ENCODE results near the gene RBM47.

RBM47 gene

DNA sequence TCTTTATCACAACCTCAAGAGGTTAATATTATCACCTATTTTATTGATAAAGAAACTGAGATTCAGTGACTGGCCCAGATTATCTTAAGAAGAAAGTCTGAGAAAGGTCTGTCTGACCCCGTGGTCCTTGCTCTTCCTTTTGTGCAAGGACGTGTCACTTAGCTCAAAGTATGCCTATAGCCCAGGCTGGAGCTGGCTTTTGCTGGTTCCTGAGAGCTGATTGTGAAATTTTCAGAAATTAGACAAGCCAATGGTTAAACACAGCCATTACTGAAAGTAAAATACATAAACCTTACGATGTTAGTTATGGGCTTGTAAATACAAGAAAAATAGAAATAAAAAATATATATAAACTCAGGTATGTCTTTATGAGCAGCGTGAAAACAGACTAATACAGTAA is 224.5 kb downstream of the RBM47 start:
- no peak for DNase-seq (ENCODE audit: extremely low spot score)
- ChIA-PET POLR2A (no interaction called here), CTCF (interaction anchor here (0.6 kb wide), 1 partner anchor 8 kb away, joined by 3 read pairs; no protein-coding TSS in a partner anchor)
- TF ChIP-seq ARNT (IDR thresholded peaks at IDR 0.05) (no peak), CTBP1 (IDR thresholded peaks at IDR 0.05; ENCODE audit: borderline replicate concordance) (no peak), SUZ12 (IDR thresholded peaks at IDR 0.05) (no peak), TARDBP (IDR thresholded peaks at IDR 0.05) (no peak), HDGF (IDR thresholded peaks at IDR 0.05; ENCODE audit: borderline replicate concordance) (no peak), L3MBTL2 (conservative IDR thresholded peaks at IDR 0.05) (no peak), SP1 (IDR thresholded peaks at IDR 0.05) (no peak), NFRKB (IDR thresholded peaks at IDR 0.05) (no peak), ZNF384 (IDR thresholded peaks at IDR 0.05) (no peak), FOXK2 (IDR thresholded peaks at IDR 0.05) (no peak), FOXM1 (IDR thresholded peaks at IDR 0.05; ENCODE audit: borderline replicate concordance) (no peak)
- TF ChIP-seq, protein P1, sequence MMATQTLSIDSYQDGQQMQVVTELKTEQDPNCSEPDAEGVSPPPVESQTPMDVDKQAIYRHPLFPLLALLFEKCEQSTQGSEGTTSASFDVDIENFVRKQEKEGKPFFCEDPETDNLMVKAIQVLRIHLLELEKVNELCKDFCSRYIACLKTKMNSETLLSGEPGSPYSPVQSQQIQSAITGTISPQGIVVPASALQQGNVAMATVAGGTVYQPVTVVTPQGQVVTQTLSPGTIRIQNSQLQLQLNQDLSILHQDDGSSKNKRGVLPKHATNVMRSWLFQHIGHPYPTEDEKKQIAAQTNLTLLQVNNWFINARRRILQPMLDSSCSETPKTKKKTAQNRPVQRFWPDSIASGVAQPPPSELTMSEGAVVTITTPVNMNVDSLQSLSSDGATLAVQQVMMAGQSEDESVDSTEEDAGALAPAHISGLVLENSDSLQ (IDR thresholded peaks at IDR 0.05), result no peak

DNA sequence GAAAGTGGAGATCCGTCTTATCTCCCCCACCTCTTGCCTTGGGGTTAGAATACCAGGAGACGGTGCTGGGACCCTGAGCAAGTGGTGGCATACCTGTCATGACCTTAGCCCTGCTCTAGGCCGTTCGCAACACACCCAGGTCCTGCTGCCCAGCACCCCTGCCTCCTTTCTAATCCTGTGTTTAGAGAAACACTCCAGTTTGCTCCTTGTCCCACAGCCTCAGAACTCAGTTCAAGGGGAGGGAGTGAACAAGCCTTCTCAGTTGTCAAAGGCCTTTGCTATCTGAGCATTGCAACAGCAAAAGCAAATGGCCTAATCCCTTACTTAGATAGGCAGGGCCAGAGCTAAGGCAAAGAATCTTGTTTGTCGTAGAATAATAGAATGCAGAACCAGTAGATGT is 226.6 kb downstream of the RBM47 start:
- DNase-seq (ENCODE audit: extremely low spot score), result no peak
- CTCF ChIA-PET, result no interaction called here
- POLR2A ChIA-PET, result no interaction called here
- no peak for TF ChIP-seq BHLHE40 (IDR thresholded peaks at IDR 0.05; ENCODE audit: borderline replicate concordance)
- no peak for TF ChIP-seq ELF4 (IDR thresholded peaks at IDR 0.05)
- no peak for TF ChIP-seq FOXK2 (IDR thresholded peaks at IDR 0.05)
- TF ChIP-seq ZNF384 (IDR thresholded peaks at IDR 0.05), result no peak
- no peak for TF ChIP-seq FOXA1 (IDR thresholded peaks at IDR 0.05)
- no peak for TF ChIP-seq ARNT (IDR thresholded peaks at IDR 0.05)
- no peak for TF ChIP-seq CTBP1 (IDR thresholded peaks at IDR 0.05; ENCODE audit: borderline replicate concordance)
- TF ChIP-seq, protein P1 (IDR thresholded peaks at IDR 0.05), result no peak
- TF ChIP-seq LEF1 (IDR thresholded peaks at IDR 0.05; ENCODE audit: borderline replicate concordance), result no peak
- no peak for TF ChIP-seq SP1 (IDR thresholded peaks at IDR 0.05)
- no peak for TF ChIP-seq NFRKB (IDR thresholded peaks at IDR 0.05)
- no peak for TF ChIP-seq L3MBTL2 (conservative IDR thresholded peaks at IDR 0.05)
- TF ChIP-seq FOXM1 (IDR thresholded peaks at IDR 0.05; ENCODE audit: borderline replicate concordance), result no peak
- no peak for TF ChIP-seq SUZ12 (IDR thresholded peaks at IDR 0.05)

DNA sequence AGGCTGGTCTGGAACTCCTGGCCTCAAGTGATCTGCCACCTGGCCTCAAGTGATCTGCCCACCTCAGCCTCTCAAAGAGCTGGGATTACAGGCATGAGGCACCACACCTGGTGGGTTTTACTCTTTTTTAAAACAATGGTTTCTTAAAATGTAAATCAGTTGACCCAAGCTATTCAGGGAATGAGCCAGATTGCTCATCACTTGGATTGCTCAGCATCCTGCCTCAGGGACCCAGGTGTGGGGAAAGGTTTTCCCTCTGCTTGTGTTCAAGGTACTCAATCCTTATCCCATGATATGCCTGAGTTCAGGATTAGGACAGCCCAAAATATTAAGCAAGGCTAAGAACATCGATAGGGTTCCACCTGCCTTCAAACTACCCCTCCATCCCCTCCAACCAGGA is 227.1 kb downstream of the RBM47 start:
- no peak for TF ChIP-seq SP1 (IDR thresholded peaks at IDR 0.05)
- TF ChIP-seq SUZ12 (IDR thresholded peaks at IDR 0.05), result no peak
- no peak for TF ChIP-seq L3MBTL2 (conservative IDR thresholded peaks at IDR 0.05)
- no peak for TF ChIP-seq FOXA1 (IDR thresholded peaks at IDR 0.05)
- TF ChIP-seq, protein P1 (IDR thresholded peaks at IDR 0.05), result no peak
- no peak for TF ChIP-seq LEF1 (IDR thresholded peaks at IDR 0.05; ENCODE audit: borderline replicate concordance)
- no peak for TF ChIP-seq ARNT (IDR thresholded peaks at IDR 0.05)
- TF ChIP-seq CTBP1 (IDR thresholded peaks at IDR 0.05; ENCODE audit: borderline replicate concordance), result no peak
- ChIA-PET CTCF (no interaction called here), POLR2A (no interaction called here)
- DNase-seq (ENCODE audit: extremely low spot score), result no peak

DNA sequence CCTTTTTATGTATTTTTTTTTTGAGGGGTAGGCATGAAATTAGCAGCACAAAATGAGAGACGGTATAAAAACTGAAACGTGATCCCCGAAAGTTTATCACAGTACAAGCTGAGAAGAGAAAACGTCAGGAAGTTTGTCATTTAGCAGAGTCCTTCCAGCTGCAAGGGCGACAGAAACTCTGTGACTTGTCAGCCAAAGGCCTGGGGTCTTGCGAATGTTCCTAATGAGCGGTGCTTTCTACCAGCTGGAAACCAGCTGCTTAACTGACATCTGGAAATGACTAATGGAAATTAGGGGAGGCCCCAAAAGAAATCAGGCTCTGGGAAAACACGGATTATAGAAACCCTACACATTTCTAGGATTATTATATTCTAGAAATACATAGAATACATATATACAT is 228.0 kb downstream of the RBM47 start:
- ChIA-PET POLR2A (no interaction called here), CTCF (no interaction called here)
- TF ChIP-seq SP1 (IDR thresholded peaks at IDR 0.05) (no peak), L3MBTL2 (conservative IDR thresholded peaks at IDR 0.05) (no peak), SUZ12 (IDR thresholded peaks at IDR 0.05) (no peak), ARNT (IDR thresholded peaks at IDR 0.05) (no peak), NFRKB (IDR thresholded peaks at IDR 0.05) (no peak), FOXA1 (IDR thresholded peaks at IDR 0.05) (no peak), HDGF (IDR thresholded peaks at IDR 0.05; ENCODE audit: borderline replicate concordance) (no peak), FOXK2 (IDR thresholded peaks at IDR 0.05) (no peak), ELF4 (IDR thresholded peaks at IDR 0.05) (no peak), TARDBP (IDR thresholded peaks at IDR 0.05) (no peak), FOXM1 (IDR thresholded peaks at IDR 0.05; ENCODE audit: borderline replicate concordance) (no peak)
- TF ChIP-seq, protein P1 (IDR thresholded peaks at IDR 0.05), result no peak
- no peak for DNase-seq (ENCODE audit: extremely low spot score)

DNA sequence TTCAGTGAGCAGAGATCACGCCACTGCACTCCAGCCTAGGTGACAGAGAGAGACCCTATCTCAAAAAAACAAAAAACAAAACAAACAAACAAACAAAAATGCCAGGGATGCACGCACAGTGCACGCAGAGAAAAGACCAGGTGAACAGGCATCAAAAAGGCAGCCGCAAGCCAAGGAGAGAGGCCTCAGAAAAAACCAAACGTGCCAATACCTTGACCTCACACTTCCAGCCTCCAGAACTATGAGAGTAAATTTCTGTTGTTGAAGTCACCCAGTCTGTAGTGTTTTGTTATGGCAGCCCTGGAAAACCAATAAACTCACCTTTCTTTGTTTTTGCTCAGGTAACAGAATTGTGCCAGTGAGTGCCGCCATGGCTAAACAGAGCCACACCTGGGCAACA is 228.6 kb downstream of the RBM47 start:
- POLR2A ChIA-PET, result no interaction called here
- CTCF ChIA-PET, result interaction anchor here (0.6 kb wide), 1 partner anchor 319 kb away, joined by 4 read pairs; no protein-coding TSS in a partner anchor
- no peak for TF ChIP-seq LEF1 (IDR thresholded peaks at IDR 0.05; ENCODE audit: borderline replicate concordance)
- TF ChIP-seq FOXK2 (IDR thresholded peaks at IDR 0.05), result no peak
- TF ChIP-seq NFRKB (IDR thresholded peaks at IDR 0.05), result no peak
- TF ChIP-seq, protein P1 (IDR thresholded peaks at IDR 0.05), result no peak
- TF ChIP-seq HDGF (IDR thresholded peaks at IDR 0.05; ENCODE audit: borderline replicate concordance), result no peak
- TF ChIP-seq SUZ12 (IDR thresholded peaks at IDR 0.05), result no peak
- TF ChIP-seq TARDBP (IDR thresholded peaks at IDR 0.05), result no peak
- DNase-seq (ENCODE audit: extremely low spot score), result no peak
